ENCODE data around the gene SOCS1.

SOCS1 gene

GRCh38 chr16:11253009-11253994, 2.7 kb downstream of the SOCS1 start:
- ATAC-seq (replicated peaks; ENCODE audit: extremely low read depth, poor library complexity, severe bottlenecking): no peak
- H3K27me3 Mint-ChIP-seq: no peaks in the 10 kb centered on the region
- H3K27ac Mint-ChIP-seq (ENCODE audit: low read depth): peak overlapping the region; percentile 90
- DNase-seq (ENCODE audit: low spot score in 2 of 2): peak in 1 of 2 donors; percentile 42
- H3K4me3 Mint-ChIP-seq: peak overlapping the region; percentile 80
- peaks cover 47% of the 10 kb centered on the region for H3K36me3 Mint-ChIP-seq (ENCODE audit: insufficient read depth)
- H3K9me3 Mint-ChIP-seq: no peaks in the 10 kb centered on the region
- peaks cover 47% of the 10 kb centered on the region for H3K4me1 Mint-ChIP-seq

- H3K27me3 Mint-ChIP-seq: no peaks in the 10 kb centered on the region
- H3K4me1 Mint-ChIP-seq: peaks cover 44% of the 10 kb centered on the region
- no peaks in the 10 kb centered on the region for H3K9me3 Mint-ChIP-seq
- DNase-seq (ENCODE audit: low spot score in 2 of 2) (no peak), ATAC-seq (replicated peaks; ENCODE audit: extremely low read depth, poor library complexity, severe bottlenecking) (no peak)
- H3K36me3 Mint-ChIP-seq (ENCODE audit: insufficient read depth): peaks cover 45% of the 10 kb centered on the region
- peak overlapping the region; percentile 95 for H3K27ac Mint-ChIP-seq (ENCODE audit: low read depth)
- H3K4me3 Mint-ChIP-seq: peak overlapping the region; percentile 80
These were observed 3.5 kb downstream of the SOCS1 start for GRCh38 chr16:11252482-11252931.

- H3K36me3 Mint-ChIP-seq (ENCODE audit: insufficient read depth): peaks cover 43% of the 10 kb centered on the region
- H3K4me1 Mint-ChIP-seq: peaks cover 38% of the 10 kb centered on the region
- H3K9me3 Mint-ChIP-seq: no peaks in the 10 kb centered on the region
These were observed 4.2 kb downstream of the SOCS1 start for GRCh38 chr16:11251525-11252481.

GRCh38 chr16:11250786-11251524, 5.0 kb downstream of the SOCS1 start:
- Mint-ChIP-seq H3K4me1 (peaks cover 38% of the 10 kb centered on the region), H3K27me3 (no peaks in the 10 kb centered on the region), H3K9me3 (no peaks in the 10 kb centered on the region), H3K36me3 (ENCODE audit: insufficient read depth) (peaks cover 36% of the 10 kb centered on the region), H3K4me3 (no peak overlapping the region), H3K27ac (ENCODE audit: low read depth) (peak overlapping the region; percentile 76)
- no peak for DNase-seq (ENCODE audit: low spot score in 2 of 2)
- ATAC-seq (replicated peaks; ENCODE audit: extremely low read depth, poor library complexity, severe bottlenecking): no peak

More at GRCh38 chr16:11251525-11252481, 4.2 kb downstream of the SOCS1 start:
- Mint-ChIP-seq H3K27me3 (no peaks in the 10 kb centered on the region), H3K27ac (ENCODE audit: low read depth) (peak overlapping the region; percentile 95), H3K4me3 (peak overlapping the region; percentile 80)
- ATAC-seq (replicated peaks; ENCODE audit: extremely low read depth, poor library complexity, severe bottlenecking) (peak; percentile 31), DNase-seq (ENCODE audit: low spot score in 2 of 2) (peak; percentile 58 to 69)

- Mint-ChIP-seq H3K27ac (ENCODE audit: low read depth) (peak overlapping the region; percentile 76), H3K9me3 (no peaks in the 10 kb centered on the region), H3K4me3 (no peak overlapping the region), H3K4me1 (peaks cover 43% of the 10 kb centered on the region), H3K36me3 (ENCODE audit: insufficient read depth) (peaks cover 33% of the 10 kb centered on the region), H3K27me3 (no peaks in the 10 kb centered on the region)
- ATAC-seq (replicated peaks; ENCODE audit: extremely low read depth, poor library complexity, severe bottlenecking) (no peak), DNase-seq (ENCODE audit: low spot score in 2 of 2) (no peak)
These were observed 5.8 kb downstream of the SOCS1 start for GRCh38 chr16:11250091-11250785.

GRCh38 chr16:11249233-11250061, 6.6 kb downstream of the SOCS1 start:
- no peaks in the 10 kb centered on the region for H3K27me3 Mint-ChIP-seq
- H3K9me3 Mint-ChIP-seq: no peaks in the 10 kb centered on the region
- H3K36me3 Mint-ChIP-seq (ENCODE audit: insufficient read depth): peaks cover 26% of the 10 kb centered on the region
- ATAC-seq (replicated peaks; ENCODE audit: extremely low read depth, poor library complexity, severe bottlenecking) (no peak), DNase-seq (ENCODE audit: low spot score in 2 of 2) (no peak)
- H3K27ac Mint-ChIP-seq (ENCODE audit: low read depth): no peak overlapping the region
- H3K4me3 Mint-ChIP-seq: no peak overlapping the region
- H3K4me1 Mint-ChIP-seq: peaks cover 42% of the 10 kb centered on the region

- Mint-ChIP-seq H3K4me1 (peaks cover 32% of the 10 kb centered on the region), H3K4me3 (no peak overlapping the region), H3K27ac (ENCODE audit: low read depth) (no peak overlapping the region), H3K9me3 (no peaks in the 10 kb centered on the region), H3K27me3 (no peaks in the 10 kb centered on the region), H3K36me3 (ENCODE audit: insufficient read depth) (peaks cover 18% of the 10 kb centered on the region)
- no peak for ATAC-seq (replicated peaks; ENCODE audit: extremely low read depth, poor library complexity, severe bottlenecking)
- DNase-seq (ENCODE audit: low spot score in 2 of 2): no peak
These were observed 7.9 kb downstream of the SOCS1 start for GRCh38 chr16:11248133-11248532.

GRCh38 chr16:11245988-11246387, 10.0 kb downstream of the SOCS1 start:
- no peaks in the 10 kb centered on the region for H3K9me3 Mint-ChIP-seq
- peaks cover 7% of the 10 kb centered on the region for H3K36me3 Mint-ChIP-seq (ENCODE audit: insufficient read depth)
- H3K27me3 Mint-ChIP-seq: no peaks in the 10 kb centered on the region
- no peak overlapping the region for H3K4me3 Mint-ChIP-seq
- peaks cover 15% of the 10 kb centered on the region for H3K4me1 Mint-ChIP-seq
- DNase-seq (ENCODE audit: low spot score in 2 of 2): no peak
- no peak for ATAC-seq (replicated peaks; ENCODE audit: extremely low read depth, poor library complexity, severe bottlenecking)
- no peak overlapping the region for H3K27ac Mint-ChIP-seq (ENCODE audit: low read depth)

- Mint-ChIP-seq H3K27ac (ENCODE audit: low read depth) (no peak overlapping the region), H3K4me1 (peaks cover 10% of the 10 kb centered on the region), H3K9me3 (no peaks in the 10 kb centered on the region), H3K4me3 (no peak overlapping the region), H3K36me3 (ENCODE audit: insufficient read depth) (peaks cover 7% of the 10 kb centered on the region), H3K27me3 (no peaks in the 10 kb centered on the region)
- no peak for ATAC-seq (replicated peaks; ENCODE audit: extremely low read depth, poor library complexity, severe bottlenecking)
- DNase-seq (ENCODE audit: low spot score in 2 of 2): no peak
These were observed 10.7 kb downstream of the SOCS1 start for GRCh38 chr16:11245222-11245737.

GRCh38 chr16:11242658-11243057, 13.3 kb downstream of the SOCS1 start:
- H3K27ac Mint-ChIP-seq (ENCODE audit: low read depth): no peak overlapping the region
- no peaks in the 10 kb centered on the region for H3K27me3 Mint-ChIP-seq
- H3K9me3 Mint-ChIP-seq: no peaks in the 10 kb centered on the region
- H3K4me1 Mint-ChIP-seq: peaks cover 9% of the 10 kb centered on the region
- ATAC-seq (replicated peaks; ENCODE audit: extremely low read depth, poor library complexity, severe bottlenecking) (no peak), DNase-seq (ENCODE audit: low spot score in 2 of 2) (no peak)
- no peak overlapping the region for H3K4me3 Mint-ChIP-seq
- H3K36me3 Mint-ChIP-seq (ENCODE audit: insufficient read depth): peaks cover 4% of the 10 kb centered on the region

Measured in central memory CD8-positive, alpha-beta T cell (primary cell).